ENCODE results near the gene ADK.
A peak's percentile ranks its signal among the peaks of the same experiment; 100 is the strongest.

DNA sequence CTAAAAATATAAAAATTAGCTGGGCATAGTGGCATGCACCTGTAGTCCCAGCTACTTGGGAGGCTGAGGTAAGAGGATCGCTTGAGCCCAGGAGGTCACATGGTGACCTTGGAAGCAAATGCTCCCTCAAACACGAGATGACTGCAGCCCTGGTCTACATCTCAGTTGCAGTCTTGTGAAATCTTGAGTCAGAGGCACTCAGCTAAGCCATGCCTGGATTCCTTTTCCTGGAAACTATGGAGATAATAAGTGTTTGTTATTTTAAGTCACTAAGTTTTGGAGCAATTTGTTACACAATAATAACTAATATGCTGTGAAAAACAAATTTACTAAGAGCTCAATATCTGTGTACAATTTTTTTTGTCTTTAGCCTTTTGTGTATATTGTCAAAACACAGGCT, 391.1 kb downstream of the ADK start:
- no peak for TF ChIP-seq MAFK (IDR thresholded peaks at IDR 0.05; ENCODE audit: low read depth, low read length)
- TF ChIP-seq, protein P1, sequence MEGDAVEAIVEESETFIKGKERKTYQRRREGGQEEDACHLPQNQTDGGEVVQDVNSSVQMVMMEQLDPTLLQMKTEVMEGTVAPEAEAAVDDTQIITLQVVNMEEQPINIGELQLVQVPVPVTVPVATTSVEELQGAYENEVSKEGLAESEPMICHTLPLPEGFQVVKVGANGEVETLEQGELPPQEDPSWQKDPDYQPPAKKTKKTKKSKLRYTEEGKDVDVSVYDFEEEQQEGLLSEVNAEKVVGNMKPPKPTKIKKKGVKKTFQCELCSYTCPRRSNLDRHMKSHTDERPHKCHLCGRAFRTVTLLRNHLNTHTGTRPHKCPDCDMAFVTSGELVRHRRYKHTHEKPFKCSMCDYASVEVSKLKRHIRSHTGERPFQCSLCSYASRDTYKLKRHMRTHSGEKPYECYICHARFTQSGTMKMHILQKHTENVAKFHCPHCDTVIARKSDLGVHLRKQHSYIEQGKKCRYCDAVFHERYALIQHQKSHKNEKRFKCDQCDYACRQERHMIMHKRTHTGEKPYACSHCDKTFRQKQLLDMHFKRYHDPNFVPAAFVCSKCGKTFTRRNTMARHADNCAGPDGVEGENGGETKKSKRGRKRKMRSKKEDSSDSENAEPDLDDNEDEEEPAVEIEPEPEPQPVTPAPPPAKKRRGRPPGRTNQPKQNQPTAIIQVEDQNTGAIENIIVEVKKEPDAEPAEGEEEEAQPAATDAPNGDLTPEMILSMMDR (conservative IDR thresholded peaks at IDR 0.05; ENCODE audit: low read depth, low read length): no peak
- TF ChIP-seq POLR2A (IDR thresholded peaks at IDR 0.05; ENCODE audit: low read depth, low read length): no peak
- TF ChIP-seq FOS (IDR thresholded peaks at IDR 0.05; ENCODE audit: low read depth, low read length): 0 out of 2 replicates have a peak, but pooled peaks have one; percentile 32
- no peak for TF ChIP-seq MXI1 (IDR thresholded peaks at IDR 0.05; ENCODE audit: borderline replicate concordance, low read depth, low read length)
- TF ChIP-seq SMC3 (IDR thresholded peaks at IDR 0.05; ENCODE audit: low read depth, low read length): no peak

Data from IMR-90 (cell line).